Testis (tissue), 2 donors: Measurements from ENCODE around the gene CHGA.

Experiments used
- CTCF ChIP-seq, 3 experiments: fragments of 450-650 bp in 2 of 3; fragments of 200-600 bp in 1 of 3; sonication (generic) in 1 of 3; IDR thresholded peaks; one replicate each; pipeline ENCODE4 v1.5.1; 2016 to 2019; ENCODE audit warnings: antibody characterized with exemption in 3 of 3, mild to moderate bottlenecking in 2 of 3, moderate library complexity in 1 of 3
- POLR2A ChIP-seq: fragments of 450-650 bp; IDR thresholded peaks from one replicate; pipeline ENCODE4 v1.6.1; 2017; ENCODE audit warnings: antibody characterized with exemption, mild to moderate bottlenecking, moderate library complexity

DNA sequence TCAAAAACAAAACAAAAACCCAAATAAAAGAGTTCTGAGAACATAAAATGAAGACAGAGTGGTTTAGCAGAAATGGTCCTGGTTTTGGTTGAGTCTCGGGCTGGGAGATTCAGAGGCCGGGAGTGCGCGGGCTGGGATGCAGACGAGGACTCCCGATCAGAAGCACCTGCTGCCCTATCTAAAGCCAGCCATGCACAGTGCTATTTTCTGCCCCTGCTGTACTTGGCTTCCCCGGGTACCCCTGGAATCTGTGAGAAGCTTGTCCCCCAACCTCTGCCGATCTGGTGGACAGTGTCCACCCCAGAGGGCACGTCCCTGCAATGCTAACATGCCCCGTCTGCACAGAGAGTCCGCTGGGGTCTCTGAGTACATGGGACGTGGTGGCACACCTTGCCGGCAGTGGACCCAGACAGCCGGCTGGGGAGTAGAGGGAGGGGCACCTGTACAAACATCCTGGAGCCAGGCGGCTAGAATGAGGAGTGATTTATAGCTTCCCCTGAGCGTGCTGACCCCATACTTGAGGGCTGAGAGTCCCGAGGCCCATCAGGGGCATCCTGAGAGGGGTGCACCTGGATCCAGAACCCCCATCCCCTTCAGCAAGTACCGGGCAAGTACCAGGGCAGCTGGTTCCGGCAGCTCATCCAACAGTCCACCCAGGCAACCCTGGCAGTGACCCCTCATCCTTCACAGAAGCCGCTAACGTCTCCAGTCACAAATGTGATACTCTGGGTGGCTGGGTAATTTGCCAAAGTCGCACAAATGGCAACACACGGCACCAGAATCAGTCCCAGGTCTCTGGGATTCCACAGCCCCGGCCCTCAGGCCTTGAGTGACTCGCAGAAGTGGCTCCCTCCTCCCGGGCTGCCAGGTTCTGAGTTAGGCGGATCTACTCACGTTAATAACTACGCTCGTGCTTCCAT lies 37.1 kb downstream of the CHGA start:
- TF ChIP-seq CTCF (IDR thresholded peaks at IDR 0.05) (no peak), POLR2A (no peak)
